Endodermal cell (in vitro differentiated cells): ENCODE results near the gene STXBP4. TPM values are rescaled to one million over a fixed set of nuclear protein-coding genes. Genes with fewer than 3 reads are reported as not detected.

Experiments used
- DNase-seq: peaks from one replicate; pipeline ENCODE4 v3.0.0-alpha.2; 2017
- H3K27ac ChIP-seq: 2 replicates; pipeline ENCODE4 v1.5.1; 2013; ENCODE audit warnings: mild to moderate bottlenecking, low read depth, low read length, moderate library complexity
- H3K27me3 ChIP-seq: 2 replicates; pipeline ENCODE4 v1.6.1; 2013; ENCODE audit warnings: mild to moderate bottlenecking, low read length, moderate library complexity; ENCODE audit not compliant: insufficient read depth, control insufficient read depth, poor library complexity, severe bottlenecking
- H3K36me3 ChIP-seq: 2 replicates; pipeline ENCODE4 v1.7.0; 2013; ENCODE audit warnings: mild to moderate bottlenecking, low read length, moderate library complexity; ENCODE audit not compliant: control insufficient read depth, insufficient read depth
- H3K4me1 ChIP-seq: one replicate; pipeline ENCODE4 v1.7.0; 2013; ENCODE audit warnings: low read length; ENCODE audit not compliant: control insufficient read depth, insufficient read depth
- H3K4me3 ChIP-seq: 2 replicates; pipeline ENCODE4 v1.5.1; 2013; ENCODE audit warnings: mild to moderate bottlenecking, low read length, moderate library complexity
- H3K9ac ChIP-seq: 2 replicates; pipeline ENCODE4 v1.6.1; 2013; ENCODE audit warnings: mild to moderate bottlenecking, low read length, moderate library complexity; ENCODE audit not compliant: poor library complexity, severe bottlenecking; ENCODE audit errors: extremely low read depth
- H3K9me3 ChIP-seq: 2 replicates; pipeline ENCODE4 v1.6.1; 2013; ENCODE audit warnings: mild to moderate bottlenecking, low read length, moderate library complexity; ENCODE audit not compliant: control insufficient read depth
- H3K27ac Mint-ChIP-seq: 2 replicates; pipeline ENCODE4 v1.8.0; 2020; ENCODE audit warnings: mixed read lengths
- H3K27me3 Mint-ChIP-seq: 2 replicates; pipeline ENCODE4 v1.8.0; 2021; ENCODE audit warnings: mild to moderate bottlenecking, mixed read lengths; ENCODE audit not compliant: insufficient read depth
- H3K36me3 Mint-ChIP-seq: 2 replicates; pipeline ENCODE4 v1.8.0; 2020; ENCODE audit warnings: low read depth, mixed read lengths
- H3K4me1 Mint-ChIP-seq: 2 replicates; pipeline ENCODE4 v1.8.0; 2020; ENCODE audit warnings: mixed read lengths
- H3K4me3 Mint-ChIP-seq: 2 replicates; pipeline ENCODE4 v1.8.0; 2020; ENCODE audit warnings: mild to moderate bottlenecking, moderate library complexity, mixed read lengths
- H3K9me3 Mint-ChIP-seq: 2 replicates; pipeline ENCODE4 v1.8.0; 2020; ENCODE audit warnings: mild to moderate bottlenecking, mixed read lengths
- WGBS, 2 experiments: methylation state at CpG; one replicate each; pipeline versions ENCODE4 v1.1.5 to v1.1.7; 2013; ENCODE audit warnings: missing lambda C conversion rate in 2 of 2, mixed read lengths in 1 of 2; ENCODE audit not compliant: insufficient coverage in 1 of 2, insufficient read length in 1 of 2; 5-methylcytosine and 5-hydroxymethylcytosine counted together
- total RNA-seq, 2 donors: library from RNA; stranded (reverse); fragmentation: NEBNext Ultra II Directional in 1 of 2; extraction: Animal tissue kit (Norgen Biotek cat#: 25700) in 1 of 2; gene quantifications; 2 replicates in 1 of 2; 3 replicates in 1 of 2; pipeline ENCODE4 v1.2.1, GENCODE V29; 2021
- TF ChIP-seq, protein P1 (sequence below): fragments of 200-600 bp; sonication (generic); conservative IDR thresholded peaks from 2 replicates; pipeline ENCODE4 v1.5.0; 2021; ENCODE audit warnings: antibody characterized with exemption, mild to moderate bottlenecking

STXBP4 gene
- total RNA-seq, 2 donors from 2014 or later = 15.5 to 18.0 TPM

- Mint-ChIP-seq H3K27ac (no peak overlapping the region), H3K36me3 (no peaks in the 10 kb centered on the region), H3K27me3 (no peaks in the 10 kb centered on the region), H3K4me3 (no peak overlapping the region), H3K9me3 (no peaks in the 10 kb centered on the region), H3K4me1 (peaks cover 3% of the 10 kb centered on the region)
- TF ChIP-seq, protein P1, sequence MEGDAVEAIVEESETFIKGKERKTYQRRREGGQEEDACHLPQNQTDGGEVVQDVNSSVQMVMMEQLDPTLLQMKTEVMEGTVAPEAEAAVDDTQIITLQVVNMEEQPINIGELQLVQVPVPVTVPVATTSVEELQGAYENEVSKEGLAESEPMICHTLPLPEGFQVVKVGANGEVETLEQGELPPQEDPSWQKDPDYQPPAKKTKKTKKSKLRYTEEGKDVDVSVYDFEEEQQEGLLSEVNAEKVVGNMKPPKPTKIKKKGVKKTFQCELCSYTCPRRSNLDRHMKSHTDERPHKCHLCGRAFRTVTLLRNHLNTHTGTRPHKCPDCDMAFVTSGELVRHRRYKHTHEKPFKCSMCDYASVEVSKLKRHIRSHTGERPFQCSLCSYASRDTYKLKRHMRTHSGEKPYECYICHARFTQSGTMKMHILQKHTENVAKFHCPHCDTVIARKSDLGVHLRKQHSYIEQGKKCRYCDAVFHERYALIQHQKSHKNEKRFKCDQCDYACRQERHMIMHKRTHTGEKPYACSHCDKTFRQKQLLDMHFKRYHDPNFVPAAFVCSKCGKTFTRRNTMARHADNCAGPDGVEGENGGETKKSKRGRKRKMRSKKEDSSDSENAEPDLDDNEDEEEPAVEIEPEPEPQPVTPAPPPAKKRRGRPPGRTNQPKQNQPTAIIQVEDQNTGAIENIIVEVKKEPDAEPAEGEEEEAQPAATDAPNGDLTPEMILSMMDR = no peak
- Histone ChIP-seq H3K27ac (no peak overlapping the region), H3K36me3 (no peaks in the 10 kb centered on the region), H3K4me1 (peaks cover 4% of the 10 kb centered on the region), H3K9ac (no peak overlapping the region), H3K27me3 (no peaks in the 10 kb centered on the region), H3K9me3 (no peaks in the 10 kb centered on the region), H3K4me3 (no peak overlapping the region)
- DNase-seq = no peak
- 95% methylated on average over 2 of the region's 2 CpGs; no CpG with 5 or more reads in 1 of the 2 experiments for WGBS, 2 experiments
These were observed 185.5 kb downstream of the STXBP4 start for GRCh38 chr17:55154101-55154500.

DNA sequence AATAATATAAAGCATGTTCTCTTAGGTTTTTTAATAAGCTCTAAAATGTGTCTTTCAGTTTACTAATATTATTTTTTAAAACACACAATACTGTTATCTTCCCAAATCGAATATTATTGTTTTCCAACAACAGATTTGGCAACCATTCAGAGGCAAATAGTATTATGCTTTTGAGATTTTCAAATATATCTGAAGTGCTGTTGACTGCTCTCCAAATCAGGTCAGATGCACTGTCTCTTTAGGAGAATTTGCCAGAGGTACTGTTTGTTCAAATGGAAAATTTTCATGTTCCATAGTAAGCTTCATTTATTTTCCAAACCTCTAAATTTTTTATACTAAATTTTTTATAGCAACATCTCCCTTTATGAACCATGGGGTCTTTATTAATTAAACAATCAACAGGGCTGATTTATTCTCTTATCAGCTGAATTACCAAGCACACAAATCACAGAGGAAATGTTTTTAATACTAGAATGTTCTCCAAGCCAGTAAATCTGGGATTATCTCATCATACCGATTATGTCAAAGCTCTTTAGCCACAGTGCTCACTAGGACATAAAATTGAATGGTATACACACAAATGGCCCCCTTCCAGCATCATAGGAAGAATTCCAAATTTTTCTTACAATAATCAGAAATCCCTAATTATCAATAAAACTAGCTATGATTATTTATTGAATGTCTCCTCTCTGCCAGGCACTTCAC is 187.4 kb downstream of the STXBP4 start:
- DNase-seq = no peak

GRCh38 chr17:55157165-55157564 is 188.6 kb downstream of the STXBP4 start:
- Mint-ChIP-seq H3K27me3 (no peaks in the 10 kb centered on the region), H3K4me3 (no peak overlapping the region)
- 94% methylated on average over 2 of the region's 2 CpGs; no CpG with 5 or more reads in 1 of the 2 experiments for WGBS, 2 experiments

More for the DNA sequence above, 187.4 kb downstream of the STXBP4 start:
- Histone ChIP-seq H3K9me3 (no peaks in the 10 kb centered on the region), H3K4me3 (no peak overlapping the region), H3K27me3 (no peaks in the 10 kb centered on the region), H3K4me1 (peaks cover 4% of the 10 kb centered on the region), H3K36me3 (no peaks in the 10 kb centered on the region), H3K27ac (no peak overlapping the region), H3K9ac (no peak overlapping the region)
- H3K27ac Mint-ChIP-seq = no peak overlapping the region
- TF ChIP-seq, protein P1 = no peak
- peaks cover 3% of the 10 kb centered on the region for H3K4me1 Mint-ChIP-seq
- no peaks in the 10 kb centered on the region for H3K9me3 Mint-ChIP-seq
- no peak overlapping the region for H3K4me3 Mint-ChIP-seq
- WGBS, 2 experiments = 88% methylated on average over 2 of the region's 2 CpGs; no CpG with 5 or more reads in 1 of the 2 experiments
- no peaks in the 10 kb centered on the region for H3K27me3 Mint-ChIP-seq
- no peaks in the 10 kb centered on the region for H3K36me3 Mint-ChIP-seq

More at GRCh38 chr17:55157165-55157564, 188.6 kb downstream of the STXBP4 start:
- no peak for DNase-seq
- H3K4me1 Mint-ChIP-seq = peaks cover 3% of the 10 kb centered on the region
- Histone ChIP-seq H3K4me1 (peaks cover 2% of the 10 kb centered on the region), H3K36me3 (no peaks in the 10 kb centered on the region), H3K4me3 (no peak overlapping the region), H3K27me3 (no peaks in the 10 kb centered on the region), H3K27ac (no peak overlapping the region), H3K9me3 (no peaks in the 10 kb centered on the region), H3K9ac (no peak overlapping the region)
- H3K27ac Mint-ChIP-seq = no peak overlapping the region
- H3K36me3 Mint-ChIP-seq = no peaks in the 10 kb centered on the region
- no peaks in the 10 kb centered on the region for H3K9me3 Mint-ChIP-seq
- TF ChIP-seq, protein P1 = no peak
